ENCODE results near the gene SIMC1.

- TF ChIP-seq EZH2 (IDR thresholded peaks at IDR 0.05; ENCODE audit: insufficient read depth, poor library complexity, severe bottlenecking) (no peak), EZH2phosphoT487 (IDR thresholded peaks at IDR 0.05; ENCODE audit: insufficient read depth, low read depth) (no peak)
These were observed 149.8 kb downstream of the SIMC1 start for GRCh38 chr5:176388003-176388443.
